Measurements from ENCODE around the gene ZNF555.

DNA sequence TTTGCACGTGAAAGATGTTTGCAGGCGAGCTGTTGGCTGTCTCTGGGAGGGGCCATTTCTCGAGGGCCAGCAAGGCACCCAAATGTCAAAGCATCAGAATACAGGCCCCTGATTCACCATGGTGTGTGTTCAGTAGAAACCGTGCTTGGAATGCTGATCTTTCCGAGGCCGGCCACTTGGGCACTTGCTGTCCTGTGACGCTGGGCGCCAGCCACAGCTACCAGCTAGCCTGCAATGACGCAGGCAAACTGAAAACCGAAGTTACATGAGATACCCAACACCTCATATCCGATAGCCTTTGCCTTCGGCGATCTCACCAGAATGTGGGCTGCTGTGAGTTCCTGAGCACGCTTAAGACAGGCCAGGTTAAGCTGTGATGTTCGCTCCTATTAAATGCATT is 44.0 kb upstream of the ZNF555 start:
- no peak for TF ChIP-seq ZFP30 (CRISPR knock-in tag; IDR thresholded peaks at IDR 0.05)
- no peak for TF ChIP-seq PATZ1 (CRISPR knock-in tag; IDR thresholded peaks at IDR 0.05; ENCODE audit: borderline replicate concordance)
- no peak for TF ChIP-seq GLIS3 (CRISPR knock-in tag; IDR thresholded peaks at IDR 0.05)
- TF ChIP-seq ZFP3 (CRISPR knock-in tag; IDR thresholded peaks at IDR 0.05): no peak
- no peak for TF ChIP-seq ZNF70 (CRISPR knock-in tag; IDR thresholded peaks at IDR 0.05)
